Liver (tissue), 9 donors: ENCODE measurements around the gene PERCC1. TPM values are rescaled to one million over a fixed set of nuclear protein-coding genes. Genes with fewer than 3 reads are reported as not detected.
"Not testable (repeated sequence)": the region's sequence is repeated elsewhere in the genome, so short reads cannot be mapped to it uniquely, and the experiment has no call there.

ENCODE experiments used
- DNase-seq: peaks from one replicate; pipeline ENCODE4 v3.0.0-alpha.2; 2017; ENCODE audit warnings: low spot score
- H3K27ac ChIP-seq, 2 donors: one replicate each; pipeline ENCODE4 v1.7.0; 2013; ENCODE audit warnings: inconsistent platforms in 2 of 2, low read length in 2 of 2, control low read depth in 1 of 2, low read depth in 1 of 2, mild to moderate bottlenecking in 1 of 2
- H3K27me3 ChIP-seq, 4 donors: one replicate each; pipeline versions ENCODE4 v1.6.1 to v1.7.0; 2013; ENCODE audit warnings: low read length in 3 of 4, inconsistent platforms in 1 of 4, mild to moderate bottlenecking in 1 of 4, moderate library complexity in 1 of 4; ENCODE audit not compliant: control insufficient read depth in 4 of 4, insufficient read depth in 4 of 4
- H3K36me3 ChIP-seq, 4 donors: one replicate each; pipeline versions ENCODE4 v1.6.1 to v1.7.0; 2013; ENCODE audit warnings: low read length in 3 of 4, mild to moderate bottlenecking in 3 of 4, low read depth in 1 of 4, moderate library complexity in 1 of 4; ENCODE audit not compliant: control insufficient read depth in 4 of 4, insufficient read depth in 3 of 4
- H3K4me1 ChIP-seq, 4 donors: one replicate each; pipeline versions ENCODE4 v1.6.1 to v1.7.0; 2013; ENCODE audit warnings: low read length in 3 of 4, mild to moderate bottlenecking in 3 of 4, moderate library complexity in 1 of 4; ENCODE audit not compliant: control insufficient read depth in 4 of 4, insufficient read depth in 4 of 4
- H3K4me3 ChIP-seq, 3 donors: one replicate each; pipeline versions ENCODE4 v1.6.1 to v1.7.0; 2013; ENCODE audit warnings: low read length in 3 of 3, control low read depth in 1 of 3, low read depth in 1 of 3, mild to moderate bottlenecking in 1 of 3
- H3K9ac ChIP-seq, 2 donors: one replicate each; pipeline ENCODE4 v1.7.0; 2013; ENCODE audit warnings: low read length in 2 of 2, mild to moderate bottlenecking in 2 of 2, moderate library complexity in 2 of 2, control low read depth in 1 of 2, low read depth in 1 of 2
- H3K9me3 ChIP-seq, 4 donors: one replicate each; pipeline versions ENCODE4 v1.6.1 to v1.7.0; 2013; ENCODE audit warnings: low read length in 3 of 4; ENCODE audit not compliant: control insufficient read depth in 4 of 4
- EGR1 ChIP-seq, 2 donors: IDR thresholded peaks; 2 replicates each; pipeline ENCODE4 v1.6.1; 2016 to 2018; ENCODE audit warnings: antibody characterized with exemption in 2 of 2, low read depth in 2 of 2
- FOXA1 ChIP-seq: IDR thresholded peaks from 2 replicates; pipeline ENCODE4 v1.6.1; 2016; ENCODE audit warnings: antibody characterized with exemption
- FOXA2 ChIP-seq: IDR thresholded peaks from 2 replicates; pipeline ENCODE4 v1.6.1; 2016; ENCODE audit warnings: antibody characterized with exemption
- GABPA ChIP-seq, 2 donors: IDR thresholded peaks in 1 of 2; conservative IDR thresholded peaks in 1 of 2; 2 replicates each; pipeline ENCODE4 v1.6.1; 2016; ENCODE audit warnings: antibody characterized with exemption in 2 of 2, mild to moderate bottlenecking in 1 of 2, moderate library complexity in 1 of 2
- HNF4A ChIP-seq, 2 donors: conservative IDR thresholded peaks; 2 replicates each; pipeline ENCODE4 v1.6.1; 2016; ENCODE audit warnings: antibody characterized with exemption in 2 of 2, mild to moderate bottlenecking in 2 of 2
- HNF4G ChIP-seq: IDR thresholded peaks from 2 replicates; pipeline ENCODE4 v1.6.1; 2016; ENCODE audit warnings: antibody characterized with exemption
- JUND ChIP-seq, 2 donors: IDR thresholded peaks; 2 replicates each; pipeline ENCODE4 v1.6.1; 2016; ENCODE audit warnings: antibody characterized with exemption in 2 of 2
- RAD21 ChIP-seq, 2 donors: IDR thresholded peaks; 2 replicates each; pipeline ENCODE4 v1.6.1; 2016; ENCODE audit warnings: antibody characterized with exemption in 2 of 2, mild to moderate bottlenecking in 2 of 2
- RXRA ChIP-seq, 2 donors: IDR thresholded peaks; 2 replicates each; pipeline ENCODE4 v1.6.1; 2017 to 2018; ENCODE audit warnings: antibody characterized with exemption in 2 of 2, mild to moderate bottlenecking in 1 of 2
- SP1 ChIP-seq: IDR thresholded peaks from 2 replicates; pipeline ENCODE4 v1.6.1; 2018; ENCODE audit warnings: antibody characterized with exemption, mild to moderate bottlenecking
- TAF1 ChIP-seq: conservative IDR thresholded peaks from 2 replicates; pipeline ENCODE4 v1.6.1; 2016; ENCODE audit warnings: antibody characterized with exemption, mild to moderate bottlenecking
- YY1 ChIP-seq: IDR thresholded peaks from 2 replicates; pipeline ENCODE4 v1.6.1; 2016; ENCODE audit warnings: antibody characterized with exemption, mild to moderate bottlenecking
- WGBS: extraction: QIAGEN DNeasy Blood & Tissue Kit; methylation state at CpG from one replicate; pipeline ENCODE4 v1.1.7; 2013; 5-methylcytosine and 5-hydroxymethylcytosine counted together
- polyA plus RNA-seq, 2 donors: library from polyadenylated mRNA; stranded (reverse) in 1 of 2; unstranded in 1 of 2; fragments of 200-250 nt in 1 of 2; fragments of >200 nt in 1 of 2; fragmentation: Nextera tagmentation in 1 of 2; extraction: Ambion mirVana in 1 of 2; gene quantifications; one replicate each; pipeline versions ENCODE4 v1.2.1 to v1.2.3, GENCODE V29; 2013 to 2015
- total RNA-seq, 2 donors: library from RNA; depleted of rRNA; stranded (reverse); fragments of >200 nt; gene quantifications; one replicate each; pipeline ENCODE4 v1.2.3, GENCODE V29; 2014
- TF ChIP-seq, protein P1 (sequence below): IDR thresholded peaks from 2 replicates; pipeline ENCODE4 v1.6.1; 2016; ENCODE audit warnings: antibody characterized with exemption
- TF ChIP-seq, protein P2 (sequence below): IDR thresholded peaks from 2 replicates; pipeline ENCODE4 v1.6.1; 2016; ENCODE audit warnings: antibody characterized with exemption
- TF ChIP-seq, protein P3 (sequence below): fragments of 150-350 bp; IDR thresholded peaks from 2 replicates; pipeline ENCODE4 v1.5.1; 2017; ENCODE audit warnings: improper control_type of control experiment, low read depth, low read length; ENCODE audit not compliant: missing input control
- TF ChIP-seq, protein P4 (sequence below): IDR thresholded peaks from 2 replicates; pipeline ENCODE4 v1.6.1; 2016; ENCODE audit warnings: antibody characterized with exemption
- TF ChIP-seq, protein P5 (sequence below): IDR thresholded peaks from 2 replicates; pipeline ENCODE4 v1.6.1; 2016; ENCODE audit warnings: antibody characterized with exemption, mild to moderate bottlenecking
- donor health status: healthy.
- donor health status: healthy.
- donor health status: healthy.
- donor health status: healthy.
- donor health status: healthy.

Gene PERCC1
- total and polyA plus RNA-seq, 4 donors, result 0.50 to 4.7 TPM; not detected in 2

DNA sequence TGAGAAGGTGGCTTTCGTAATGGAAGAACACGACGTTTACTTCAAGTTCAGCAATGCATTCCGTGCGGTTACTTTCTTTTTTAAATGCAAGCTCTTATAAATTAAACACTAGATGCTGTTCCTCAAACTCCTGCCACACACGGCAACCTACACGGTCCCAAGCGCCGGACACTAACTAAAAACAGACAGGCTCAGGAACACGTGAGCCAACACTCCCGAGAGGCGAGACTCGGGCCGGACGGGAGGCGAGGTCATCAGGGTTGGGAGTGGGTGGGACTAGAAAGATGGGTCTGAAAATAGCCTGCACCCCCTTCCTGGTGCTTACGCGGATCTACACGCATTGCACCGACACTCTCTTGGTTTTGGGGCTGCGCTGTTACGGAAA, 37.5 kb downstream of the PERCC1 start:
- Histone ChIP-seq H3K4me1 (peaks cover 2 to 16% (median 10%) of the 10 kb centered on the region in 4 donors), H3K9me3 (no peaks in the 10 kb centered on the region), H3K4me3 (no peak overlapping the region), H3K27me3 (no peaks in the 10 kb centered on the region), H3K27ac (no peak overlapping the region), H3K36me3 (peaks cover 0 to 3% (median under 1%) of the 10 kb centered on the region in 4 donors), H3K9ac (no peak overlapping the region)
- no peak for DNase-seq
- TF ChIP-seq, protein P1, sequence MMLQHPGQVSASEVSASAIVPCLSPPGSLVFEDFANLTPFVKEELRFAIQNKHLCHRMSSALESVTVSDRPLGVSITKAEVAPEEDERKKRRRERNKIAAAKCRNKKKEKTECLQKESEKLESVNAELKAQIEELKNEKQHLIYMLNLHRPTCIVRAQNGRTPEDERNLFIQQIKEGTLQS, result no peak
- TF ChIP-seq RXRA (IDR thresholded peaks at IDR 0.05), result no peak
- no peak for TF ChIP-seq YY1
- no peak for TF ChIP-seq HNF4G
- TF ChIP-seq GABPA (IDR thresholded peaks at IDR 0.05 in 1 of 2, conservative IDR thresholded peaks at IDR 0.05 in 1 of 2), result no peak
- TF ChIP-seq FOXA2, result no peak
- TF ChIP-seq, protein P2, sequence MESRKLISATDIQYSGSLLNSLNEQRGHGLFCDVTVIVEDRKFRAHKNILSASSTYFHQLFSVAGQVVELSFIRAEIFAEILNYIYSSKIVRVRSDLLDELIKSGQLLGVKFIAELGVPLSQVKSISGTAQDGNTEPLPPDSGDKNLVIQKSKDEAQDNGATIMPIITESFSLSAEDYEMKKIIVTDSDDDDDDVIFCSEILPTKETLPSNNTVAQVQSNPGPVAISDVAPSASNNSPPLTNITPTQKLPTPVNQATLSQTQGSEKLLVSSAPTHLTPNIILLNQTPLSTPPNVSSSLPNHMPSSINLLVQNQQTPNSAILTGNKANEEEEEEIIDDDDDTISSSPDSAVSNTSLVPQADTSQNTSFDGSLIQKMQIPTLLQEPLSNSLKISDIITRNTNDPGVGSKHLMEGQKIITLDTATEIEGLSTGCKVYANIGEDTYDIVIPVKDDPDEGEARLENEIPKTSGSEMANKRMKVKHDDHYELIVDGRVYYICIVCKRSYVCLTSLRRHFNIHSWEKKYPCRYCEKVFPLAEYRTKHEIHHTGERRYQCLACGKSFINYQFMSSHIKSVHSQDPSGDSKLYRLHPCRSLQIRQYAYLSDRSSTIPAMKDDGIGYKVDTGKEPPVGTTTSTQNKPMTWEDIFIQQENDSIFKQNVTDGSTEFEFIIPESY, result no peak
- TF ChIP-seq TAF1, result no peak
- no peak for TF ChIP-seq JUND (IDR thresholded peaks at IDR 0.05)
- TF ChIP-seq HNF4A (conservative IDR thresholded peaks at IDR 0.05), result no peak
- TF ChIP-seq, protein P3, sequence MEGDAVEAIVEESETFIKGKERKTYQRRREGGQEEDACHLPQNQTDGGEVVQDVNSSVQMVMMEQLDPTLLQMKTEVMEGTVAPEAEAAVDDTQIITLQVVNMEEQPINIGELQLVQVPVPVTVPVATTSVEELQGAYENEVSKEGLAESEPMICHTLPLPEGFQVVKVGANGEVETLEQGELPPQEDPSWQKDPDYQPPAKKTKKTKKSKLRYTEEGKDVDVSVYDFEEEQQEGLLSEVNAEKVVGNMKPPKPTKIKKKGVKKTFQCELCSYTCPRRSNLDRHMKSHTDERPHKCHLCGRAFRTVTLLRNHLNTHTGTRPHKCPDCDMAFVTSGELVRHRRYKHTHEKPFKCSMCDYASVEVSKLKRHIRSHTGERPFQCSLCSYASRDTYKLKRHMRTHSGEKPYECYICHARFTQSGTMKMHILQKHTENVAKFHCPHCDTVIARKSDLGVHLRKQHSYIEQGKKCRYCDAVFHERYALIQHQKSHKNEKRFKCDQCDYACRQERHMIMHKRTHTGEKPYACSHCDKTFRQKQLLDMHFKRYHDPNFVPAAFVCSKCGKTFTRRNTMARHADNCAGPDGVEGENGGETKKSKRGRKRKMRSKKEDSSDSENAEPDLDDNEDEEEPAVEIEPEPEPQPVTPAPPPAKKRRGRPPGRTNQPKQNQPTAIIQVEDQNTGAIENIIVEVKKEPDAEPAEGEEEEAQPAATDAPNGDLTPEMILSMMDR, result no peak
- no peak for TF ChIP-seq FOXA1
- TF ChIP-seq RAD21 (IDR thresholded peaks at IDR 0.05), result no peak
- TF ChIP-seq, protein P4, sequence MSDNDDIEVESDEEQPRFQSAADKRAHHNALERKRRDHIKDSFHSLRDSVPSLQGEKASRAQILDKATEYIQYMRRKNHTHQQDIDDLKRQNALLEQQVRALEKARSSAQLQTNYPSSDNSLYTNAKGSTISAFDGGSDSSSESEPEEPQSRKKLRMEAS, result no peak
- TF ChIP-seq, protein P5, sequence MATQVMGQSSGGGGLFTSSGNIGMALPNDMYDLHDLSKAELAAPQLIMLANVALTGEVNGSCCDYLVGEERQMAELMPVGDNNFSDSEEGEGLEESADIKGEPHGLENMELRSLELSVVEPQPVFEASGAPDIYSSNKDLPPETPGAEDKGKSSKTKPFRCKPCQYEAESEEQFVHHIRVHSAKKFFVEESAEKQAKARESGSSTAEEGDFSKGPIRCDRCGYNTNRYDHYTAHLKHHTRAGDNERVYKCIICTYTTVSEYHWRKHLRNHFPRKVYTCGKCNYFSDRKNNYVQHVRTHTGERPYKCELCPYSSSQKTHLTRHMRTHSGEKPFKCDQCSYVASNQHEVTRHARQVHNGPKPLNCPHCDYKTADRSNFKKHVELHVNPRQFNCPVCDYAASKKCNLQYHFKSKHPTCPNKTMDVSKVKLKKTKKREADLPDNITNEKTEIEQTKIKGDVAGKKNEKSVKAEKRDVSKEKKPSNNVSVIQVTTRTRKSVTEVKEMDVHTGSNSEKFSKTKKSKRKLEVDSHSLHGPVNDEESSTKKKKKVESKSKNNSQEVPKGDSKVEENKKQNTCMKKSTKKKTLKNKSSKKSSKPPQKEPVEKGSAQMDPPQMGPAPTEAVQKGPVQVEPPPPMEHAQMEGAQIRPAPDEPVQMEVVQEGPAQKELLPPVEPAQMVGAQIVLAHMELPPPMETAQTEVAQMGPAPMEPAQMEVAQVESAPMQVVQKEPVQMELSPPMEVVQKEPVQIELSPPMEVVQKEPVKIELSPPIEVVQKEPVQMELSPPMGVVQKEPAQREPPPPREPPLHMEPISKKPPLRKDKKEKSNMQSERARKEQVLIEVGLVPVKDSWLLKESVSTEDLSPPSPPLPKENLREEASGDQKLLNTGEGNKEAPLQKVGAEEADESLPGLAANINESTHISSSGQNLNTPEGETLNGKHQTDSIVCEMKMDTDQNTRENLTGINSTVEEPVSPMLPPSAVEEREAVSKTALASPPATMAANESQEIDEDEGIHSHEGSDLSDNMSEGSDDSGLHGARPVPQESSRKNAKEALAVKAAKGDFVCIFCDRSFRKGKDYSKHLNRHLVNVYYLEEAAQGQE, result no peak
- TF ChIP-seq SP1, result no peak
- no peak for TF ChIP-seq EGR1 (IDR thresholded peaks at IDR 0.05; ENCODE audit: low read depth in 2 of 2)
- WGBS, result 94% methylated on average over 22 of the region's 22 CpGs

DNA sequence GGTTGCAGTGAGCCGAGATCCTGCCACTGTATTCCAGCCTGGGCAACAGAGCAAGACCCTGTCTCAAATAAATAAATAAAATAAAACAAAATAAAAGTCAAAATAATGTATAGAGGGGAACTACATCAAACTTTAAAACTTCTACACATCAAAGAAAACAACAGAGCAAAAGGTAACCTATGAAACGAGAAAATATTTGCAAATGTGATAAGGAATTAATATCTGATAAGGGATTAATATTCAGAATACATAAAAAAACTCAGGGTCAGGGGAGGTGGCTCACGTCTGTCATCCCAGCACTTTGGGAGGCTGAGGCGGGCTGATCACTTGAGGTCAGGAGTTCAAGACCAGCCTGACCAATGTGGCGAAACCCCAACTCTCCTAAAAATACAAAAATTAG, 38.3 kb downstream of the PERCC1 start:
- DNase-seq, H3K27me3 ChIP-seq, H3K9ac ChIP-seq, H3K9me3 ChIP-seq, H3K27ac ChIP-seq, H3K4me3 ChIP-seq, H3K36me3 ChIP-seq: not testable (repeated sequence)
- H3K4me1 ChIP-seq, result peaks cover 6 to 23% (median 15%) of the 10 kb centered on the region in 4 donors
- 78% methylated on average over 5 of the region's 5 CpGs for WGBS
